Caco-2 (cell line): ENCODE measurements around the gene CAND2. TPM values are rescaled to one million over a fixed set of nuclear protein-coding genes. Genes with fewer than 3 reads are reported as not detected.

Experiments used
- BruUV-seq: library from RNA; stranded (reverse); fragments of 400-500 nt; replicated peaks from 2 replicates; lab custom pipeline; 2021; lab: Mats Ljungman, UMichigan
- CTCF ChIA-PET: fragments of 300-600 bp; sonication (Branson Sonifier 250); formaldehyde crosslinking; loops from one replicate; lab custom pipeline; 2022; ENCODE audit warnings: antibody characterized with exemption; lab: Charles Lee
- POLR2A ChIA-PET: fragments of 300-600 bp; sonication (Branson Sonifier 250); formaldehyde crosslinking; loops from one replicate; lab custom pipeline; 2022; ENCODE audit warnings: antibody characterized with exemption; lab: Charles Lee
- DNase-seq, 2 experiments: peaks; one replicate each; pipeline versions ENCODE4 v3.0.0 to v3.0.0-alpha.2; 2020 to 2022
- H3K27me3 ChIP-seq: replicated peaks from 2 replicates; pipeline ENCODE4 v1.6.0; 2011; ENCODE audit warnings: low read length; ENCODE audit not compliant: control insufficient read depth, insufficient read depth
- H3K36me3 ChIP-seq: 2 replicates; pipeline ENCODE4 v1.5.1; 2011; ENCODE audit warnings: low read length; ENCODE audit not compliant: control insufficient read depth, insufficient read depth
- H3K4me1 ChIP-seq: fragments of 250-450 bp; sonication (Bioruptor Pico); 2 replicates; pipeline ENCODE4 v1.5.1; 2020; ENCODE audit warnings: mild to moderate bottlenecking
- H3K4me3 ChIP-seq: 2 replicates; pipeline ENCODE4 v1.5.1; 2011; ENCODE audit warnings: low read depth, mild to moderate bottlenecking, control low read depth, low read length
- H3K9me3 ChIP-seq: fragments of 250-450 bp; sonication (Bioruptor Pico); 2 replicates; pipeline ENCODE4 v1.5.1; 2020; ENCODE audit warnings: mild to moderate bottlenecking, moderate library complexity
- H3K27ac Mint-ChIP-seq: one replicate; pipeline ENCODE4 v1.8.0; 2022; ENCODE audit warnings: mixed read lengths; ENCODE audit not compliant: unreplicated experiment
- H3K27me3 Mint-ChIP-seq: one replicate; pipeline ENCODE4 v1.8.0; 2022; ENCODE audit warnings: mixed read lengths; ENCODE audit not compliant: insufficient read depth, unreplicated experiment
- H3K36me3 Mint-ChIP-seq: one replicate; pipeline ENCODE4 v1.8.0; 2022; ENCODE audit warnings: mild to moderate bottlenecking, mixed read lengths; ENCODE audit not compliant: insufficient read depth, unreplicated experiment
- H3K4me1 Mint-ChIP-seq: one replicate; pipeline ENCODE4 v1.8.0; 2022; ENCODE audit warnings: low read depth, mixed read lengths; ENCODE audit not compliant: unreplicated experiment
- H3K4me3 Mint-ChIP-seq: one replicate; pipeline ENCODE4 v1.8.0; 2022; ENCODE audit warnings: mild to moderate bottlenecking, moderate library complexity, mixed read lengths; ENCODE audit not compliant: unreplicated experiment
- H3K9me3 Mint-ChIP-seq: one replicate; pipeline ENCODE4 v1.8.0; 2022; ENCODE audit warnings: mixed read lengths; ENCODE audit not compliant: unreplicated experiment
- CTCF ChIP-seq, 2 experiments: fragments of 200-600 bp in 1 of 2; IDR thresholded peaks; 1 replicate in 1 of 2; 2 replicates in 1 of 2; pipeline versions ENCODE4 v1.5.1 to v1.8.0; 2011 to 2022; ENCODE audit warnings: antibody characterized with exemption in 1 of 2, control low read depth in 1 of 2, inconsistent platforms in 1 of 2, low read depth in 1 of 2, low read length in 1 of 2, mild to moderate bottlenecking in 1 of 2, moderate library complexity in 1 of 2; ENCODE audit not compliant: insufficient read depth in 1 of 2, severe bottlenecking in 1 of 2, unreplicated experiment in 1 of 2
- intact Hi-C: fragments of 100-400 bp; cut with micrococcal nuclease; formaldehyde crosslinking; loops from one replicate; pipeline ENCODE4 v1.10.0; 2022; ENCODE audit not compliant: unreplicated experiment
- total RNA-seq: library from RNA; stranded (reverse); gene quantifications from 2 replicates; pipeline ENCODE4 v1.2.3, GENCODE V29; 2022

CAND2 gene
- total RNA-seq, 1 experiment from 2014 or later: not detected

GRCh38 chr3:12832350-12833221, 36.1 kb downstream of the CAND2 start:
- no peak for DNase-seq
- no peaks in the 10 kb centered on the region for H3K27me3 Mint-ChIP-seq
- no peak for TF ChIP-seq CTCF (IDR thresholded peaks at IDR 0.05; ENCODE audit: insufficient read depth in 1 of 2, low read depth in 1 of 2, low read length in 1 of 2, severe bottlenecking in 1 of 2, unreplicated experiment in 1 of 2)
- no peaks in the 10 kb centered on the region for H3K4me1 ChIP-seq
- no peak overlapping the region for H3K4me3 Mint-ChIP-seq
- H3K27ac Mint-ChIP-seq: peak overlapping the region; percentile 35
- no peak overlapping the region for H3K4me3 ChIP-seq
- intact Hi-C loops: no loop called here
- peaks cover 7% of the 10 kb centered on the region for H3K36me3 ChIP-seq
- POLR2A ChIA-PET: interaction anchor here (1.1 kb wide), 1 partner anchor 9 kb away, joined by 3 read pairs; the partner anchor contains the start of gene RPL32
- H3K36me3 Mint-ChIP-seq: peaks cover 87% of the 10 kb centered on the region
- no peaks in the 10 kb centered on the region for H3K4me1 Mint-ChIP-seq
- BruUV-seq: no TSS peak
- no peaks in the 10 kb centered on the region for H3K9me3 Mint-ChIP-seq
- no peaks in the 10 kb centered on the region for H3K27me3 ChIP-seq
- CTCF ChIA-PET: no interaction called here
- no peaks in the 10 kb centered on the region for H3K9me3 ChIP-seq

- no peaks in the 10 kb centered on the region for H3K9me3 ChIP-seq
- POLR2A ChIA-PET: interaction anchor here (1.1 kb wide), 1 partner anchor 8 kb away, joined by 3 read pairs; the partner anchor contains the start of gene RPL32
- H3K4me3 Mint-ChIP-seq: no peak overlapping the region
- BruUV-seq: no TSS peak
- H3K36me3 Mint-ChIP-seq: peaks cover 94% of the 10 kb centered on the region
- no peak overlapping the region for H3K4me3 ChIP-seq
- H3K27ac Mint-ChIP-seq: peak overlapping the region; percentile 35
- no peaks in the 10 kb centered on the region for H3K4me1 ChIP-seq
- CTCF ChIA-PET: no interaction called here
- TF ChIP-seq CTCF (IDR thresholded peaks at IDR 0.05; ENCODE audit: insufficient read depth in 1 of 2, low read depth in 1 of 2, low read length in 1 of 2, severe bottlenecking in 1 of 2, unreplicated experiment in 1 of 2): no peak
- no peak for DNase-seq
- no peaks in the 10 kb centered on the region for H3K27me3 ChIP-seq
- H3K9me3 Mint-ChIP-seq: no peaks in the 10 kb centered on the region
- peaks cover 13% of the 10 kb centered on the region for H3K36me3 ChIP-seq
- H3K27me3 Mint-ChIP-seq: no peaks in the 10 kb centered on the region
- H3K4me1 Mint-ChIP-seq: no peaks in the 10 kb centered on the region
- intact Hi-C loops: no loop called here
These were observed 37.0 kb downstream of the CAND2 start for GRCh38 chr3:12833222-12834161.

- BruUV-seq: no TSS peak
- POLR2A ChIA-PET: no interaction called here
- Histone ChIP-seq H3K36me3 (peaks cover 18% of the 10 kb centered on the region), H3K4me1 (peaks cover 7% of the 10 kb centered on the region), H3K4me3 (no peak overlapping the region), H3K9me3 (no peaks in the 10 kb centered on the region), H3K27me3 (no peaks in the 10 kb centered on the region)
- TF ChIP-seq CTCF (IDR thresholded peaks at IDR 0.05; ENCODE audit: insufficient read depth in 1 of 2, low read depth in 1 of 2, low read length in 1 of 2, severe bottlenecking in 1 of 2, unreplicated experiment in 1 of 2): no peak
- H3K9me3 Mint-ChIP-seq: no peaks in the 10 kb centered on the region
- CTCF ChIA-PET: interaction anchor here (0.8 kb wide), 1 partner anchor 355 kb away, joined by 3 read pairs; no protein-coding TSS in a partner anchor
- no peak overlapping the region for H3K4me3 Mint-ChIP-seq
- intact Hi-C loops: no loop called here
- H3K27ac Mint-ChIP-seq: no peak overlapping the region
- H3K36me3 Mint-ChIP-seq: peaks cover 100% of the 10 kb centered on the region
- H3K4me1 Mint-ChIP-seq: no peaks in the 10 kb centered on the region
- H3K27me3 Mint-ChIP-seq: no peaks in the 10 kb centered on the region
- DNase-seq: no peak
These were observed 38.7 kb downstream of the CAND2 start for GRCh38 chr3:12835052-12835665.
